Astrocyte (in vitro differentiated cells and primary cell): ENCODE measurements around the gene WDR86.

Experiments
- EZH2 ChIP-seq: IDR thresholded peaks from 2 replicates; pipeline ENCODE4 v1.6.1; 2012; ENCODE audit warnings: mild to moderate bottlenecking, low read length, inconsistent platforms; ENCODE audit not compliant: insufficient read depth
- TF ChIP-seq, protein P1 (sequence below): IDR thresholded peaks from 2 replicates; pipeline ENCODE4 v1.5.1; 2011; ENCODE audit warnings: low read depth, mild to moderate bottlenecking, inconsistent platforms, low read length, moderate library complexity; ENCODE audit not compliant: insufficient read depth

DNA sequence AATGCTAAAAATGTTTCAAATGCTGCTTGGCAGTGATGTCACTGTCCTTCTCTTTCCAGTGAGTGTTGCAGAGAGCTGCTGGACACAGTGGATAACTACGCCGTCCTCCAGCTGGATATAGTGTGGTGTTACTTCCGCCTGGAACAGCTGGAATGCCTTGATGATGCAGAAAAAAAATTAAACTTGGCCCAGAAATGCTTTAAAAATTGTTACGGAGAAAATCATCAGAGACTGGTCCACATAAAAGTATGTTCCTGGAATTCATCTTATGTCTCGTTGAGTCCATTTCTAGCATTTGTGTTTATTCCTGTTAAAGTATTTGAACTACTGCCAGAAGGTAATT is 43.0 kb downstream of the WDR86 start:
- TF ChIP-seq, protein P1, sequence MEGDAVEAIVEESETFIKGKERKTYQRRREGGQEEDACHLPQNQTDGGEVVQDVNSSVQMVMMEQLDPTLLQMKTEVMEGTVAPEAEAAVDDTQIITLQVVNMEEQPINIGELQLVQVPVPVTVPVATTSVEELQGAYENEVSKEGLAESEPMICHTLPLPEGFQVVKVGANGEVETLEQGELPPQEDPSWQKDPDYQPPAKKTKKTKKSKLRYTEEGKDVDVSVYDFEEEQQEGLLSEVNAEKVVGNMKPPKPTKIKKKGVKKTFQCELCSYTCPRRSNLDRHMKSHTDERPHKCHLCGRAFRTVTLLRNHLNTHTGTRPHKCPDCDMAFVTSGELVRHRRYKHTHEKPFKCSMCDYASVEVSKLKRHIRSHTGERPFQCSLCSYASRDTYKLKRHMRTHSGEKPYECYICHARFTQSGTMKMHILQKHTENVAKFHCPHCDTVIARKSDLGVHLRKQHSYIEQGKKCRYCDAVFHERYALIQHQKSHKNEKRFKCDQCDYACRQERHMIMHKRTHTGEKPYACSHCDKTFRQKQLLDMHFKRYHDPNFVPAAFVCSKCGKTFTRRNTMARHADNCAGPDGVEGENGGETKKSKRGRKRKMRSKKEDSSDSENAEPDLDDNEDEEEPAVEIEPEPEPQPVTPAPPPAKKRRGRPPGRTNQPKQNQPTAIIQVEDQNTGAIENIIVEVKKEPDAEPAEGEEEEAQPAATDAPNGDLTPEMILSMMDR = no peak
- no peak for TF ChIP-seq EZH2
